HL-60/S4 (cell line): Measurements from ENCODE around the gene LIPH.

ENCODE experiments used
- in situ Hi-C: fragments of 300-500 bp; cut with MboI; formaldehyde crosslinking; loops from 2 replicates; pipeline ENCODE4 v1.14.3; 2022; ENCODE audit warnings: low sequenced_read_pairs

LIPH gene

GRCh38 chr3:185549122-185549521 lies 3.3 kb downstream of the LIPH start:
- in situ Hi-C loops = no loop called here

GRCh38 chr3:185540695-185541094 lies 11.7 kb downstream of the LIPH start:
- in situ Hi-C loops = no loop called here

- in situ Hi-C loops = no loop called here
Observed at GRCh38 chr3:185539934-185540333, 12.5 kb downstream of the LIPH start.

GRCh38 chr3:185537369-185537970 lies 14.9 kb downstream of the LIPH start:
- in situ Hi-C loops = no loop called here

- in situ Hi-C loops = no loop called here
Observed at GRCh38 chr3:185534511-185534910, 17.9 kb downstream of the LIPH start.

- in situ Hi-C loops = no loop called here
Observed at GRCh38 chr3:185532901-185533300, 19.5 kb downstream of the LIPH start.

GRCh38 chr3:185530856-185531255 lies 21.5 kb downstream of the LIPH start:
- in situ Hi-C loops = no loop called here

- in situ Hi-C loops = no loop called here
Observed at GRCh38 chr3:185528532-185528931, 23.9 kb downstream of the LIPH start.

- in situ Hi-C loops = no loop called here
Observed at GRCh38 chr3:185527364-185527763, 25.0 kb downstream of the LIPH start.

GRCh38 chr3:185526349-185526951 lies 25.9 kb downstream of the LIPH start:
- in situ Hi-C loops = no loop called here

- in situ Hi-C loops = no loop called here
Observed at GRCh38 chr3:185521349-185522138, 30.8 kb downstream of the LIPH start.

- in situ Hi-C loops = no loop called here
Observed at GRCh38 chr3:185519021-185519420, 33.4 kb downstream of the LIPH start.

GRCh38 chr3:185517387-185518130 lies 34.8 kb downstream of the LIPH start:
- in situ Hi-C loops = no loop called here

- in situ Hi-C loops = no loop called here
Observed at GRCh38 chr3:185511711-185512110, 40.7 kb downstream of the LIPH start.

GRCh38 chr3:185508335-185508991 lies 43.9 kb downstream of the LIPH start:
- in situ Hi-C loops = no loop called here

- in situ Hi-C loops = no loop called here
Observed at GRCh38 chr3:185507883-185508282, 44.5 kb downstream of the LIPH start.

- in situ Hi-C loops = no loop called here
Observed at GRCh38 chr3:185504636-185505035, 47.8 kb downstream of the LIPH start.

- in situ Hi-C loops = no loop called here
Observed at GRCh38 chr3:185503521-185503920, 48.9 kb downstream of the LIPH start.

- in situ Hi-C loops = no loop called here
Observed at GRCh38 chr3:185502987-185503386, 49.4 kb downstream of the LIPH start.

GRCh38 chr3:185498503-185499396 lies 53.6 kb downstream of the LIPH start, which contains the start of gene TMEM41A:
Gene TMEM41A, minus strand, starts transcription at chr3:185499035. Its CDS starts 74 bp downstream, at chr3:185498961.
- in situ Hi-C loops = no loop called here
